H9 (cell line): ENCODE measurements around the gene GLYATL1. TPM values are rescaled to one million over a fixed set of nuclear protein-coding genes. Genes with fewer than 3 reads are reported as not detected.

Experiments
- DNase-seq: peaks from one replicate; pipeline ENCODE4 v3.0.0-alpha.2; 2017
- H2AFZ ChIP-seq: one replicate; pipeline ENCODE4 v1.6.1; 2013; ENCODE audit warnings: mild to moderate bottlenecking, low read length, control low read depth, moderate library complexity
- H2AK5ac ChIP-seq: 2 replicates; pipeline ENCODE4 v1.6.1; 2013; ENCODE audit warnings: low read length, control low read depth, mixed read lengths; ENCODE audit not compliant: insufficient read length
- H2BK120ac ChIP-seq: one replicate; pipeline ENCODE4 v1.6.1; 2013; ENCODE audit warnings: low read depth, mild to moderate bottlenecking, low read length, control low read depth, inconsistent platforms; ENCODE audit not compliant: poor library complexity, severe bottlenecking
- H2BK12ac ChIP-seq: 2 replicates; pipeline ENCODE4 v1.6.1; 2013; ENCODE audit warnings: low read length, control low read depth, mixed read lengths, low read depth; ENCODE audit not compliant: insufficient read length
- H2BK15ac ChIP-seq: 2 replicates; pipeline ENCODE4 v1.6.1; 2013; ENCODE audit warnings: low read depth, low read length, control low read depth
- H2BK20ac ChIP-seq: one replicate; pipeline ENCODE4 v1.6.1; 2013; ENCODE audit warnings: low read depth, mild to moderate bottlenecking, low read length, control low read depth, inconsistent platforms; ENCODE audit not compliant: poor library complexity, severe bottlenecking
- H2BK5ac ChIP-seq: 2 replicates; pipeline ENCODE4 v1.6.1; 2013; ENCODE audit warnings: low read length, control low read depth, mixed read lengths; ENCODE audit not compliant: insufficient read length
- H3K14ac ChIP-seq: 2 replicates; pipeline ENCODE4 v1.6.1; 2013; ENCODE audit warnings: low read length, control low read depth; ENCODE audit not compliant: insufficient read depth
- H3K18ac ChIP-seq: 2 replicates; pipeline ENCODE4 v1.6.1; 2013; ENCODE audit warnings: low read depth, mild to moderate bottlenecking, mixed read lengths, low read length, control low read depth; ENCODE audit not compliant: insufficient read length
- H3K23ac ChIP-seq: 2 replicates; pipeline ENCODE4 v1.6.1; 2013; ENCODE audit warnings: low read length, control low read depth, mixed read lengths, low read depth; ENCODE audit not compliant: insufficient read length
- H3K23me2 ChIP-seq: 2 replicates; pipeline ENCODE4 v1.6.1; 2013; ENCODE audit warnings: low read depth, mild to moderate bottlenecking, mixed read lengths, low read length, control low read depth; ENCODE audit not compliant: insufficient read length, poor library complexity, severe bottlenecking
- H3K27ac ChIP-seq: 2 replicates; pipeline ENCODE4 v1.5.1; 2013; ENCODE audit warnings: low read length, control low read depth, mixed read lengths, low read depth; ENCODE audit not compliant: insufficient read length
- H3K27me3 ChIP-seq: 2 replicates; pipeline ENCODE4 v1.6.1; 2013; ENCODE audit warnings: low read length, control low read depth, inconsistent platforms; ENCODE audit not compliant: insufficient read depth
- H3K4ac ChIP-seq: 2 replicates; pipeline ENCODE4 v1.6.1; 2013; ENCODE audit warnings: low read depth, mild to moderate bottlenecking, control low read depth, inconsistent platforms, low read length, moderate library complexity
- H3K4me1 ChIP-seq: 2 replicates; pipeline ENCODE4 v1.6.1; 2013; ENCODE audit warnings: low read length, control low read depth, inconsistent platforms; ENCODE audit not compliant: insufficient read depth
- H3K4me2 ChIP-seq: 2 replicates; pipeline ENCODE4 v1.6.1; 2013; ENCODE audit warnings: low read length, control low read depth, mixed read lengths; ENCODE audit not compliant: insufficient read length, insufficient read depth
- H3K56ac ChIP-seq: 2 replicates; pipeline ENCODE4 v1.6.1; 2013; ENCODE audit warnings: low read depth, mild to moderate bottlenecking, mixed read lengths, low read length, control low read depth; ENCODE audit not compliant: insufficient read length
- H3K79me1 ChIP-seq: 2 replicates; pipeline ENCODE4 v1.6.1; 2013; ENCODE audit warnings: low read depth, mild to moderate bottlenecking, moderate library complexity, low read length, control low read depth, inconsistent platforms; ENCODE audit not compliant: insufficient read depth, poor library complexity, severe bottlenecking
- H3K79me2 ChIP-seq: 2 replicates; pipeline ENCODE4 v1.6.1; 2013; ENCODE audit warnings: low read length, control low read depth, inconsistent platforms; ENCODE audit not compliant: insufficient read depth
- H3K9ac ChIP-seq: 2 replicates; pipeline ENCODE4 v1.6.1; 2013; ENCODE audit warnings: low read length, control low read depth, mixed read lengths; ENCODE audit not compliant: insufficient read length; ENCODE audit errors: extremely low read depth
- H3K9me3 ChIP-seq: one replicate; pipeline ENCODE4 v1.6.1; 2013; ENCODE audit warnings: low read depth, low read length, inconsistent platforms; ENCODE audit not compliant: control insufficient read depth
- H3T11ph ChIP-seq: one replicate; pipeline ENCODE4 v1.6.1; 2013; ENCODE audit warnings: mild to moderate bottlenecking, low read length, control low read depth, inconsistent platforms
- H4K20me1 ChIP-seq: one replicate; pipeline ENCODE4 v1.6.1; 2013; ENCODE audit not compliant: control insufficient read depth, insufficient read length, insufficient read depth
- H4K5ac ChIP-seq: 2 replicates; pipeline ENCODE4 v1.6.1; 2013; ENCODE audit warnings: low read depth, mild to moderate bottlenecking, mixed read lengths, low read length, control low read depth; ENCODE audit not compliant: insufficient read length
- H4K8ac ChIP-seq: replicated peaks from 2 replicates; pipeline ENCODE4 v1.6.1; 2013; ENCODE audit warnings: low read length, control low read depth, mixed read lengths, low read depth; ENCODE audit not compliant: insufficient read length
- H4K91ac ChIP-seq: 2 replicates; pipeline ENCODE4 v1.6.1; 2013; ENCODE audit warnings: low read depth, mild to moderate bottlenecking, moderate library complexity, mixed read lengths, low read length, control low read depth; ENCODE audit not compliant: insufficient read length
- H3K27ac Mint-ChIP-seq, 3 experiments: 2 replicates in 2 of 3; 3 replicates in 1 of 3; pipeline ENCODE4 v1.8.0; 2020 to 2021; ENCODE audit warnings: mixed read lengths in 3 of 3, mild to moderate bottlenecking in 1 of 3, moderate library complexity in 1 of 3
- H3K27me3 Mint-ChIP-seq: 2 replicates; pipeline ENCODE4 v1.8.0; 2021; ENCODE audit warnings: low read depth, mild to moderate bottlenecking, moderate library complexity, mixed read lengths
- H3K36me3 Mint-ChIP-seq, 3 experiments: 2 replicates in 2 of 3; 3 replicates in 1 of 3; pipeline ENCODE4 v1.8.0; 2020 to 2021; ENCODE audit warnings: low read depth in 3 of 3, mixed read lengths in 3 of 3; ENCODE audit not compliant: insufficient read depth in 1 of 3
- H3K4me1 Mint-ChIP-seq, 2 experiments: 2 replicates each; pipeline ENCODE4 v1.8.0; 2020; ENCODE audit warnings: mixed read lengths in 2 of 2
- H3K4me3 Mint-ChIP-seq, 2 experiments: 2 replicates in 1 of 2; 3 replicates in 1 of 2; pipeline ENCODE4 v1.8.0; 2020 to 2021; ENCODE audit warnings: mild to moderate bottlenecking in 2 of 2, mixed read lengths in 2 of 2, moderate library complexity in 1 of 2
- H3K9me3 Mint-ChIP-seq, 2 experiments: 2 replicates in 1 of 2; 3 replicates in 1 of 2; pipeline ENCODE4 v1.8.0; 2020; ENCODE audit warnings: mild to moderate bottlenecking in 2 of 2, mixed read lengths in 2 of 2, moderate library complexity in 1 of 2
- CTCF ChIP-seq: fragments of 200-600 bp; sonication (generic); conservative IDR thresholded peaks from 3 replicates; pipeline ENCODE4 v1.8.0; 2021; ENCODE audit warnings: antibody characterized with exemption, mild to moderate bottlenecking
- WGBS: extraction: QIAGEN DNeasy Blood & Tissue Kit; methylation state at CpG from one replicate; pipeline ENCODE4 v1.1.7; 2013; ENCODE audit warnings: missing lambda C conversion rate, low lambda C conversion rate, mixed read lengths; ENCODE audit not compliant: insufficient read length; ENCODE audit errors: extremely low coverage; 5-methylcytosine and 5-hydroxymethylcytosine counted together
- total RNA-seq: library from RNA; stranded (reverse); gene quantifications from 2 replicates; pipeline ENCODE4 v1.2.1, GENCODE V29; 2021

The GLYATL1 gene
- total RNA-seq, 1 experiment from 2014 or later = 2.8 TPM

DNA sequence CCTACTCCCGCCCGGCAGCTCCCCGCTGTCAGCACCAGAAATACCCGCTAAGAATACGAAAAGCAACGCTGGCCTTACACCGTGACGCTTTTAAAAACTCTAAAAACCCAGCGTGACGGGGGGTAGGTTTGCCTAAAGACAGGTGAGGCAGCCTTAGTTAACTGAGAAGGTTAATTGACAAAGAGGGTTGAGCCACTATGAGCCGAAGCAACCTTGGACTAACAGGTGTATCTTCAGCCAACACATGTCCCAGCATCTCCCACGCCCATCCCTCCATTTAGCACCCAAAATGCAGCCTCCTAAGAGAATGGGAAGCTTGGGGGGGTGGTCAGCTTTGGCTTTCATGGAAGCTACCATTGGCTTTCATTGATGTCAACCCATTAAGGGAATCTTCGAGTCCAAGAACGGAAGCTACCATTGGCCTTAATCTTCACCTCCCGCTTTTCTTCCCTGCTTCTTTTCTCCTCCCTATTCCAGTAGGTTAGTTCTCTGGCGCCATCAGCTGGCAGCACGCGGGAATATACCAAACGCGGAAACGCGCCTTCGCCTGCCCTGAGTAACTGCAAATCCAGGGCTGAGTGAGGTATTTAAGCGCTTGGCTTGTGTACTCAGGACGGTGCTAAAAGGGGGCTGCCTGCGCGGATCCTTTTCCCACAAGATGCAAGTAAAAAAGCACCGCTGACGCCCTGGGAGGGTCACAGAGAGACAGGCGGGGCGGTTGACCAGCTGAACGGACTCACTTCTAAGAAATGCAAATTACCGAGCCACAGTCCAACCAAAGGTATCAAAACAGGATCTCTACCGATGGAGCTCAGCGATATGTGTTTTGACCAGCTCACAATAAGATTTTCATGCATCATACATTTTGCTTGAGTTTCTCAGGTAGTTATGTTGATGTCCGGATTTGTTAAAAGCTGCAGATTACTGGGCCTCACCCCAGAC lies 38.5 kb upstream of the GLYATL1 start:
- Histone ChIP-seq H4K5ac (no peak overlapping the region), H2BK120ac (no peak overlapping the region), H2BK15ac (no peak overlapping the region), H3K79me2 (no peaks in the 10 kb centered on the region), H3K4me2 (peak overlapping the region; percentile 25), H4K20me1 (no peaks in the 10 kb centered on the region), H3K23me2 (peaks cover 9% of the 10 kb centered on the region), H3K9ac (no peak overlapping the region), H2AK5ac (no peak overlapping the region), H3K14ac (no peak overlapping the region), H3K4ac (no peak overlapping the region), H3K27me3 (no peaks in the 10 kb centered on the region; the same call in 1 of the 2 replicates), H2BK12ac (no peak overlapping the region), H2BK20ac (no peak overlapping the region), H2AFZ (no peak overlapping the region), H3K23ac (no peak overlapping the region), H4K8ac (no peak overlapping the region), H3T11ph (no peak overlapping the region), H2BK5ac (no peak overlapping the region), H3K4me1 (no peaks in the 10 kb centered on the region), H4K91ac (no peak overlapping the region), H3K56ac (no peak overlapping the region), H3K79me1 (no peaks in the 10 kb centered on the region), H3K9me3 (no peaks in the 10 kb centered on the region), H3K18ac (no peak overlapping the region), H3K27ac (no peak overlapping the region)
- peaks cover 0 to 1% (median 0%) of the 10 kb centered on the region in 3 experiments; a peak in 4 of 7 replicates for H3K36me3 Mint-ChIP-seq
- DNase-seq = peak; percentile 94
- peaks cover 41% of the 10 kb centered on the region for H3K27me3 Mint-ChIP-seq
- H3K9me3 Mint-ChIP-seq = no peaks in the 10 kb centered on the region; a peak in 1 of 5 replicates
- TF ChIP-seq CTCF = peak; percentile 82
- no CpG with 5 or more reads among the region's 36 CpGs for WGBS
- H3K4me1 Mint-ChIP-seq = peaks cover 31 to 33% of the 10 kb centered on the region in 2 experiments
- peak overlapping the region; percentile 17 to 18; a peak in 4 of 5 replicates for H3K4me3 Mint-ChIP-seq
- no peak overlapping the region; a peak in 1 of 7 replicates for H3K27ac Mint-ChIP-seq
